Measurements from ENCODE around the gene TBL3. TPM values are rescaled to one million over a fixed set of nuclear protein-coding genes. Genes with fewer than 3 reads are reported as not detected.

Gene TBL3
- total RNA-seq, 1 donor from 2014 or later = 30.7 TPM

DNA sequence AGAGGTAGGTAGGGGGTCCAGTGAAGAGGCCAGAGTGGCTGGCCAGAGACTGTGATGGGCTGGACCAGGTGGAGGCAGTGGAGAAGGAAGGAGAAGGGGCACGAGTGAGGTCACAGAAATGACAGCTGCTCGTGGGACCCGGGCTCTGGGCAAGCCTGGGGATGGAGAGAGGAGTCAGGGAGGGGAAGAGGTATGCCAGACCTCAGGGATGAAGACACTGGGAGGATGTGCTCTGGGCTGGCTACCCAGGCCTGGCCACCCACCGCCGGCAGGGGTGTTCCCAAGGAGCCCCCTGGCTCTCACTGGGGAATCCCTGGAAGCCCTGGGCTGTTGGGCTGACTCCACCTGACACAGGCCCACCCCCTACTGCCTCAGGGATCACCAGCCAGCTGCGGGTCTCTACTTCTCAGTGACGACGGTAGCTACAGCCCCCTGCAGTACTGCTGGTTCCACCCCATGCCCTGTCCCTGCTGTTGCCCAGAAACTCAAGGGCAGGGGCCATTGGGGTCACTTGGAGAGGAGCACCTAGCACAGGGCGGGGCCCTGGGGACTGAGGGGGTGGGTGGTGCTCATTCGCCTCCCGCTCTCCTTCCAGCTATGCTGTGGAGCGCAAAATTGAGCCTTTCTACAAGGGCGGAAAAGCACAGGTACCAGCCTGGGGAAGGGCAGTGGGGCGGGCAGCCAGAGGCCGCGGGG lies 1.8 kb downstream of the TBL3 start:
- no peaks in the 10 kb centered on the region for H3K36me3 ChIP-seq
- peaks cover 4% of the 10 kb centered on the region for H3F3A ChIP-seq (ENCODE audit: low read depth)
- H3K27ac ChIP-seq = no peak overlapping the region
- H3K79me2 ChIP-seq (ENCODE audit: low read depth) = peaks cover 25% of the 10 kb centered on the region
- no peak overlapping the region for H3K27ac Mint-ChIP-seq
- H3K9me3 ChIP-seq (ENCODE audit: low read depth) = no peaks in the 10 kb centered on the region
- H3K4me1 ChIP-seq = peaks cover 4% of the 10 kb centered on the region
- peaks cover 9% of the 10 kb centered on the region for H3K27me3 ChIP-seq
- TF ChIP-seq EZH2 (IDR thresholded peaks at IDR 0.05) (no peak), EZH2phosphoT487 (IDR thresholded peaks at IDR 0.05) (no peak), CTCF (IDR thresholded peaks at IDR 0.05) (no peak)
- no peak overlapping the region for H3K4me3 ChIP-seq
- H4K20me1 ChIP-seq (ENCODE audit: low read depth) = peaks cover 27% of the 10 kb centered on the region
- H3K27me3 Mint-ChIP-seq (ENCODE audit: insufficient read depth, low read depth) = peaks cover 4% of the 10 kb centered on the region
- no peak overlapping the region for H3K9ac ChIP-seq
- peaks cover 3% of the 10 kb centered on the region for H3K36me3 Mint-ChIP-seq
- DNase-seq (ENCODE audit: low spot score) = no peak
- peak overlapping the region; percentile 95 for H3K4me3 Mint-ChIP-seq
- H3K4me1 Mint-ChIP-seq = peaks cover 18% of the 10 kb centered on the region
- H3K4me2 ChIP-seq = no peak overlapping the region
- no peaks in the 10 kb centered on the region for H3K9me3 Mint-ChIP-seq
- H2AFZ ChIP-seq (replicated peaks) = no peak overlapping the region

- no peak overlapping the region for H3K27ac ChIP-seq
- H3K9me3 Mint-ChIP-seq = no peaks in the 10 kb centered on the region
Observed at GRCh38 chr16:1974157-1975070, 2.6 kb downstream of the TBL3 start.

More at GRCh38 chr16:1974157-1975070, 2.6 kb downstream of the TBL3 start:
- TF ChIP-seq EZH2phosphoT487 (IDR thresholded peaks at IDR 0.05) (no peak), CTCF (IDR thresholded peaks at IDR 0.05) (no peak)
- peaks cover 18% of the 10 kb centered on the region for H3K4me1 Mint-ChIP-seq
- Histone ChIP-seq H3K4me2 (no peak overlapping the region), H3K4me1 (peaks cover 11% of the 10 kb centered on the region), H3K36me3 (no peaks in the 10 kb centered on the region), H3K9me3 (ENCODE audit: low read depth) (no peaks in the 10 kb centered on the region), H3K27me3 (peaks cover 17% of the 10 kb centered on the region), H3K79me2 (ENCODE audit: low read depth) (peaks cover 25% of the 10 kb centered on the region), H2AFZ (replicated peaks) (no peak overlapping the region), H3K9ac (no peak overlapping the region), H3K4me3 (no peak overlapping the region), H3F3A (ENCODE audit: low read depth) (peaks cover 5% of the 10 kb centered on the region), H4K20me1 (ENCODE audit: low read depth) (peaks cover 35% of the 10 kb centered on the region)
- H3K27ac Mint-ChIP-seq = no peak overlapping the region
- no peak for DNase-seq (ENCODE audit: low spot score)
- peaks cover 4% of the 10 kb centered on the region for H3K27me3 Mint-ChIP-seq (ENCODE audit: insufficient read depth, low read depth)
- peak overlapping the region; percentile 41 for H3K4me3 Mint-ChIP-seq
- H3K36me3 Mint-ChIP-seq = peaks cover 3% of the 10 kb centered on the region
